Chondrocyte (in vitro differentiated cells): ENCODE data around the gene PHETA1. TPM values are rescaled to one million over a fixed set of nuclear protein-coding genes. Genes with fewer than 3 reads are reported as not detected.

Source experiments
- DNase-seq: peaks from one replicate; pipeline ENCODE4 v3.0.0; 2021; ENCODE audit warnings: mixed read lengths, low spot score
- H3K27ac Mint-ChIP-seq: one replicate; pipeline ENCODE4 v1.8.0; 2021; ENCODE audit warnings: mild to moderate bottlenecking, moderate library complexity, mixed read lengths; ENCODE audit not compliant: unreplicated experiment
- H3K27me3 Mint-ChIP-seq: 2 replicates; pipeline ENCODE4 v1.8.0; 2021; ENCODE audit warnings: low read depth, mixed read lengths
- H3K36me3 Mint-ChIP-seq: 2 replicates; pipeline ENCODE4 v1.8.0; 2021; ENCODE audit warnings: low read depth, mixed read lengths
- H3K4me1 Mint-ChIP-seq: 2 replicates; pipeline ENCODE4 v1.8.0; 2021; ENCODE audit warnings: low read depth, mild to moderate bottlenecking, mixed read lengths
- H3K4me3 Mint-ChIP-seq: one replicate; pipeline ENCODE4 v1.8.0; 2021; ENCODE audit warnings: mild to moderate bottlenecking, moderate library complexity, mixed read lengths; ENCODE audit not compliant: unreplicated experiment
- H3K9me3 Mint-ChIP-seq: 2 replicates; pipeline ENCODE4 v1.8.0; 2021; ENCODE audit warnings: low read depth, mixed read lengths
- CTCF ChIP-seq: fragments of 200-600 bp; sonication (generic); IDR thresholded peaks from 2 replicates; pipeline ENCODE4 v1.5.0; 2021; ENCODE audit warnings: antibody characterized with exemption, mild to moderate bottlenecking, moderate library complexity
- total RNA-seq: library from RNA; stranded (reverse); gene quantifications from 3 replicates; pipeline ENCODE4 v1.2.1, GENCODE V29; 2021

PHETA1 gene
- total RNA-seq, 1 donor from 2014 or later = 14.2 TPM

- no peak for DNase-seq
- Mint-ChIP-seq H3K36me3 (no peaks in the 10 kb centered on the region), H3K4me1 (peaks cover 76% of the 10 kb centered on the region), H3K4me3 (peak overlapping the region; percentile 41), H3K27ac (peak overlapping the region; percentile 95), H3K9me3 (no peaks in the 10 kb centered on the region), H3K27me3 (no peaks in the 10 kb centered on the region)
- no peak for TF ChIP-seq CTCF
Measured at GRCh38 chr12:111410431-111411184, 41.7 kb upstream of the PHETA1 start.

DNA sequence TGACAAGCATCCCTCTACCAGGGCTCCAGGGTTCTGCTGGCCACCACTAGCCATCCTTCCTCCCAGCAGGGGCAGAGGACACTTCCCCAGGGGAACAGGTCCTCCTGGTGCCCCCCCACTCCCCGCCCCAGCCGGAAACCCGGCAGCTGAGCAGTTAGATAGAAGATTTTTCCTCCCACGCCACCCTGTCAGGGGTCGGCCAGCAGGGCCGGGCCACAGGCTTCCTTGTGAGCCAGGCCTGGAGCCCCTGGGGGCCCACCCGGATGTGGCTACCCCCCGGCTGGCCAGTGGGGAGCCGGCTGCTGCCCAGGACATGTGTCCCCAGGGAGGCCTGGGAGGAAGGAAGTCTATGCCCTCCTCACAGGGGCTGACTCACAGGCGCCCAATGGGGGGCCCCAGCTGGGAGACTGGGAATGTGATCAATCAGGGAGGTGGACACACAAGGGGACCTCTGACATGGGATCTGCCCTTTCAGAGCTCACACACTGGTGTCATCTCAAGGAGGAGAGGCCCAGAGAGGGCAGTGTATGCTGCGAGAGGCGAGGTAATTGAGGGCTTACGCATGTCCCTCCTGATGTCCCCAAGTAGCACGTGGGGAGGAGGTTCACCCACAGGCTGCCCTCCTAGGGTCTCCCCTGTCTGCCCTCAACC is 41.0 kb upstream of the PHETA1 start:
- H3K27ac Mint-ChIP-seq = peak overlapping the region; percentile 95
- peak overlapping the region; percentile 41 for H3K4me3 Mint-ChIP-seq
- TF ChIP-seq CTCF = no peak
- DNase-seq = no peak
- H3K4me1 Mint-ChIP-seq = peaks cover 76% of the 10 kb centered on the region
- H3K36me3 Mint-ChIP-seq = no peaks in the 10 kb centered on the region
- H3K9me3 Mint-ChIP-seq = no peaks in the 10 kb centered on the region
- no peaks in the 10 kb centered on the region for H3K27me3 Mint-ChIP-seq

DNA sequence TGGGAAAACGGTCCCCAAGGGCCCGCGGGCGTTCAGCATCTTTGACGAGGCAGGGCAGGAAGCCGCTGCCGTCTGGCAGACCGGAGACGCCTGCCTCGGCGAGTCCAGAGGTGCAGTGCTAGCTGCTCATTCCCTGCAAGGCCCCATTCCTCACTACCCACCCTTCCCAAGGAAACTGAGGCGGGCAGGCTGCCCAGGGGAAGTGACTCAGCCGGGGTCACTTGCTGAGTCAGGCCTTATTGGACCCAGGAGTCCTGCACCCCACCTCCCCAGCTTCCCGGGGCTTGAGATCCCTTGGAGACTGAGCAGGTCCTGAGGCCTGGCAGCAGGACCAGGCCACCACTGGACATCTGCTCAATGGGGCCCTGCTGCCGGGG is 40.5 kb upstream of the PHETA1 start:
- peaks cover 82% of the 10 kb centered on the region for H3K4me1 Mint-ChIP-seq
- no peaks in the 10 kb centered on the region for H3K9me3 Mint-ChIP-seq
- TF ChIP-seq CTCF = no peak
- H3K36me3 Mint-ChIP-seq = no peaks in the 10 kb centered on the region
- DNase-seq = no peak
- no peaks in the 10 kb centered on the region for H3K27me3 Mint-ChIP-seq
- H3K27ac Mint-ChIP-seq = peak overlapping the region; percentile 95
- peak overlapping the region; percentile 22 for H3K4me3 Mint-ChIP-seq

DNA sequence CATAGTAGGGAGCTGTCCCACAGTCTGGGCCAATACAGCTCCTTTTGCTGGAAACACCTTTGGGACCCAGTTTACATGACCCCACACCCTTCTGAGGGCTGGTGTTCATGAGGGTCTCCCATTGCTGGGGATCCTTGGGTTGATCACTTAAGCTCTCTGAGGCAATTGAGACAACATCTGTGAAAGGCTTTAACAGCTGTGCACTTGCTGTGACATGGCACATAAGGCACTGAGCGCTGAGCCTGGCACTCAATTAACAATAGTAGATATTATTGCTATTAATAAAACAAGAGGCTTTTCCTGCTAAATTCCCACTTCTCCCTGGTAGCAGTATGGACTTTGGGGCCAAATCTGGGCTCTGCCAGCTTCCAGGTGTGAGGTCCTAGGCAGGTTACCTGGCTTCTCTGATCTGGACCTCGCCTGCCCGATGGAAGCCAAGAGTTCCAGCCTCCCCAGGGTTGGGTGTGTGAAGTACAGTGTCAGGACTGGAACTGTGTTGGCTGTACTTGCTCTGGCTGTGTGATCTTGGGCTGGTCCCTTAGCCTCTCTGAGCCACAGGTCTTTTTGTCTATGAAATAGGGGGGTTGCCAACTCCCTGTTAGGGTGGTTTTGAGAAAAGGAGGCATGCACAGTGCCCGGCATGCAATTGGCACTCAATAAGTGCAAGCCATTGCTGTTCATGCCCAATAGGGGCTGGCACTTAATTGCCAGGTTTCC is 39.9 kb upstream of the PHETA1 start:
- H3K27ac Mint-ChIP-seq = peak overlapping the region; percentile 95
- DNase-seq = no peak
- no peak overlapping the region for H3K4me3 Mint-ChIP-seq
- TF ChIP-seq CTCF = no peak
- no peaks in the 10 kb centered on the region for H3K27me3 Mint-ChIP-seq
- no peaks in the 10 kb centered on the region for H3K9me3 Mint-ChIP-seq
- H3K36me3 Mint-ChIP-seq = no peaks in the 10 kb centered on the region
- peaks cover 83% of the 10 kb centered on the region for H3K4me1 Mint-ChIP-seq

GRCh38 chr12:111408116-111408440 is 39.2 kb upstream of the PHETA1 start:
- DNase-seq = no peak
- TF ChIP-seq CTCF = no peak
- H3K4me3 Mint-ChIP-seq = peak overlapping the region; percentile 78
- peaks cover 81% of the 10 kb centered on the region for H3K4me1 Mint-ChIP-seq
- no peaks in the 10 kb centered on the region for H3K9me3 Mint-ChIP-seq
- H3K36me3 Mint-ChIP-seq = no peaks in the 10 kb centered on the region
- no peaks in the 10 kb centered on the region for H3K27me3 Mint-ChIP-seq
- H3K27ac Mint-ChIP-seq = peak overlapping the region; percentile 53
